AG04450 (cell line): Measurements from ENCODE around the gene IGSF5. TPM values are rescaled to one million over a fixed set of nuclear protein-coding genes. Genes with fewer than 3 reads are reported as not detected.

Source experiments
- CTCF ChIA-PET: fragments of 300-600, 350-600 bp; formaldehyde crosslinking; extraction: SDS; loops from one replicate; lab custom pipeline; 2022; ENCODE audit warnings: antibody characterized with exemption, inconsistent platforms; lab: Charles Lee
- POLR2A ChIA-PET: fragments of 350-600 bp; formaldehyde crosslinking; extraction: SDS; loops from one replicate; lab custom pipeline; 2021; ENCODE audit warnings: antibody characterized with exemption, inconsistent platforms; lab: Yijun Ruan, JAX
- DNase-seq: peaks from one replicate; pipeline ENCODE4 v3.0.0-alpha.2; 2011; ENCODE audit warnings: low read depth, low spot score
- H3K27ac ChIP-seq: one replicate; pipeline ENCODE4 v1.5.1; 2012; ENCODE audit warnings: low read depth, low read length, control low read depth
- H3K27me3 ChIP-seq: one replicate; pipeline ENCODE4 v1.6.0; 2012; ENCODE audit warnings: low read length; ENCODE audit not compliant: control insufficient read depth, insufficient read depth
- H3K4me3 ChIP-seq: 2 replicates; pipeline ENCODE4 v1.5.1; 2011; ENCODE audit warnings: mild to moderate bottlenecking, low read depth, low read length, control low read depth
- H3K9me3 ChIP-seq: 2 replicates; pipeline ENCODE4 v1.5.1; 2012; ENCODE audit warnings: low read length; ENCODE audit not compliant: control insufficient read depth, insufficient read depth
- CTCF ChIP-seq: IDR thresholded peaks from 2 replicates; pipeline ENCODE4 v1.5.1; 2011; ENCODE audit warnings: low read depth, low read length, control low read depth, inconsistent platforms
- polyA plus RNA-seq: library from polyadenylated mRNA; depleted of rRNA; stranded (reverse); fragments of >200 nt; gene quantifications from 2 replicates; pipeline ENCODE4 v1.2.3, GENCODE V29; 2011

IGSF5 gene
- polyA plus RNA-seq, 1 experiment = not detected

GRCh38 chr21:39705849-39706248 is 39.1 kb upstream of the IGSF5 start:
- H3K27me3 ChIP-seq = no peaks in the 10 kb centered on the region
- no peaks in the 10 kb centered on the region for H3K9me3 ChIP-seq
- TF ChIP-seq CTCF = peak; percentile 35; the same call in 1 of the 2 replicates
- H3K4me3 ChIP-seq = no peak overlapping the region
- no peak for DNase-seq
- CTCF ChIA-PET = interaction anchor here (0.8 to 4.4 kb wide), 6 partner anchors 8 to 194 kb away, joined by 3 to 54 read pairs (median 3); no protein-coding TSS in a partner anchor
- POLR2A ChIA-PET = no interaction called here
- no peak overlapping the region for H3K27ac ChIP-seq

GRCh38 chr21:39707316-39707715 is 37.7 kb upstream of the IGSF5 start:
- ChIA-PET POLR2A (no interaction called here), CTCF (interaction anchor here (4.4 kb wide), 1 partner anchor 190 kb away, joined by 54 read pairs; no protein-coding TSS in a partner anchor)
- no peak overlapping the region for H3K27ac ChIP-seq
- no peaks in the 10 kb centered on the region for H3K9me3 ChIP-seq
- H3K27me3 ChIP-seq = no peaks in the 10 kb centered on the region
- no peak for TF ChIP-seq CTCF
- DNase-seq = no peak
- no peak overlapping the region for H3K4me3 ChIP-seq

- CTCF ChIA-PET = interaction anchor here (1.1 to 1.2 kb wide), 2 partner anchors 192 to 194 kb away, joined by 3 to 4 read pairs; no protein-coding TSS in a partner anchor
- peaks cover 2% of the 10 kb centered on the region for H3K27me3 ChIP-seq
- DNase-seq = no peak
- no peak overlapping the region for H3K4me3 ChIP-seq
- POLR2A ChIA-PET = no interaction called here
- no peak overlapping the region for H3K27ac ChIP-seq
- no peaks in the 10 kb centered on the region for H3K9me3 ChIP-seq
- no peak for TF ChIP-seq CTCF
Observed at GRCh38 chr21:39710866-39711265, 34.1 kb upstream of the IGSF5 start.

GRCh38 chr21:39712273-39712672 is 32.7 kb upstream of the IGSF5 start:
- CTCF ChIA-PET = interaction anchor here (8.1 kb wide), 1 partner anchor 195 kb away, joined by 160 read pairs; no protein-coding TSS in a partner anchor
- POLR2A ChIA-PET = no interaction called here
- no peak overlapping the region for H3K4me3 ChIP-seq
- TF ChIP-seq CTCF = no peak
- no peak for DNase-seq
- H3K27ac ChIP-seq = no peak overlapping the region
- peaks cover 2% of the 10 kb centered on the region for H3K27me3 ChIP-seq
- no peaks in the 10 kb centered on the region for H3K9me3 ChIP-seq

DNA sequence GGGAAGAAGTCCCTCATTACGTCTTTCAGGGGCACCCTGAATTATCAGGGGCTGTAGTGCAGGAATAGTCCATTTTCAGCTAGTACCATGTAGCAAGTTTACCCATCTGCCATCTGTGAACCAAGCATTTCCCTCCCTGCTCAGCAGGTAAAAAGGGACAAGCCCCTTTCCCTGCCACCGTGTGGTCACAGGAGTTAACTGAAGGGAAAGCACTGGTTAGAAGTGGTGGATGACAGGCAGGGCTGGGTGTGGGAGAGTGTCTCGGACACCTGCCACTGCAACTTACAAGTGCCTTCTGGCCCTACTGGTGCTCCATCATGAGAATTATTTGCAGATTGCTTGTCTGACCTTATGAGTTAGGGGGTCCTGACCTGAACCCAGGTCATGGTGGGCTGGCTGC is 32.0 kb upstream of the IGSF5 start:
- no peak for DNase-seq
- Histone ChIP-seq H3K4me3 (no peak overlapping the region), H3K27me3 (peaks cover 2% of the 10 kb centered on the region), H3K27ac (no peak overlapping the region), H3K9me3 (no peaks in the 10 kb centered on the region)
- ChIA-PET CTCF (interaction anchor here (8.1 kb wide), 1 partner anchor 195 kb away, joined by 160 read pairs; no protein-coding TSS in a partner anchor), POLR2A (no interaction called here)
- TF ChIP-seq CTCF = no peak
